Upper lobe of left lung (tissue), 6 donors: Measurements from ENCODE around the gene PTPRO. TPM values are rescaled to one million over a fixed set of nuclear protein-coding genes. Genes with fewer than 3 reads are reported as not detected.

ENCODE experiments used
- ATAC-seq, 2 donors: fragments of 200-7000 bp; cut with Tn5 transposase; one replicate each; pipeline ENCODE4 v1.9.1; 2022; ENCODE audit warnings: mild to moderate bottlenecking in 2 of 2, moderate library complexity in 2 of 2; ENCODE audit not compliant: low FRiP score in 2 of 2
- DNase-seq, 2 donors: peaks; one replicate each; pipeline ENCODE4 v3.0.0-alpha.2; 2019 to 2020
- H3K27ac ChIP-seq, 4 donors: fragments of 200-600 bp; sonication (generic); one replicate each; pipeline ENCODE4 v1.5.1; 2016 to 2019
- H3K27me3 ChIP-seq, 4 donors: fragments of 200-600 bp; sonication (generic); one replicate each; pipeline ENCODE4 v1.5.1; 2017 to 2019
- H3K36me3 ChIP-seq, 4 donors: fragments of 200-600 bp; sonication (generic); one replicate each; pipeline ENCODE4 v1.5.1; 2016 to 2019
- H3K4me1 ChIP-seq, 4 donors: fragments of 200-600 bp; sonication (generic); one replicate each; pipeline ENCODE4 v1.5.1; 2018 to 2019
- H3K4me3 ChIP-seq, 4 donors: fragments of 200-600 bp; sonication (generic); one replicate each; pipeline ENCODE4 v1.5.1; 2017 to 2019; ENCODE audit warnings: mild to moderate bottlenecking in 2 of 4, moderate library complexity in 1 of 4
- H3K9me3 ChIP-seq, 4 donors: fragments of 200-600 bp; sonication (generic); one replicate each; pipeline ENCODE4 v1.5.1; 2018 to 2019
- EP300 ChIP-seq, 4 donors: sonication (generic); formaldehyde crosslinking; IDR thresholded peaks; one replicate each; pipeline ENCODE4 v1.5.1; 2017; ENCODE audit warnings: antibody characterized with exemption in 4 of 4, control low read depth in 2 of 4
- POLR2A ChIP-seq, 4 donors: fragments of 450-650 bp; IDR thresholded peaks; one replicate each; pipeline ENCODE4 v1.5.1; 2016 to 2017; ENCODE audit warnings: antibody characterized with exemption in 4 of 4, mild to moderate bottlenecking in 2 of 4
- POLR2AphosphoS5 ChIP-seq, 2 donors: sonication (generic); formaldehyde crosslinking; IDR thresholded peaks; one replicate each; pipeline ENCODE4 v1.5.1; 2017; ENCODE audit warnings: antibody characterized with exemption in 2 of 2
- WGBS, 2 donors: methylation state at CpG; one replicate each; pipeline ENCODE4 v1.1.5; 2017 to 2018; 5-methylcytosine and 5-hydroxymethylcytosine counted together
- total RNA-seq, 6 donors: library from RNA; depleted of rRNA in 4 of 6; stranded (reverse); fragments of >200 nt in 4 of 6; gene quantifications; one replicate each; pipeline versions ENCODE4 v1.1.0 to v1.2.1, GENCODE V29; 2016 to 2021
- TF ChIP-seq, protein P1 (sequence below), 6 experiments: fragments of 450-650 bp in 4 of 6; fragments of 200-600 bp in 2 of 6; sonication (generic) in 2 of 6; IDR thresholded peaks; one replicate each; pipeline ENCODE4 v1.5.1; 2016 to 2019; ENCODE audit warnings: antibody characterized with exemption in 6 of 6
- donor health status: DM: no; HTN: no; CAD: no; lungs with moderate emphysema.
- donor health status: DM: no; HTN: yes; CAD: no; lungs with severe emphysema.

The PTPRO gene
- total RNA-seq, 6 donors from 2014 or later, result 3.6 to 19.0 (median 8.4) TPM

GRCh38 chr12:15541996-15542631, 219.8 kb downstream of the PTPRO start:
- Histone ChIP-seq H3K4me1 (peaks cover 0 to 3% (median 0%) of the 10 kb centered on the region in 4 donors), H3K9me3 (no peaks in the 10 kb centered on the region), H3K36me3 (no peaks in the 10 kb centered on the region), H3K27me3 (no peaks in the 10 kb centered on the region), H3K27ac (no peak overlapping the region), H3K4me3 (no peak overlapping the region)
- WGBS, 2 donors, result 89 to 94% methylated on average over 3 of the region's 3 CpGs
- TF ChIP-seq POLR2A (IDR thresholded peaks at IDR 0.05), result no peak
- no peak for TF ChIP-seq POLR2AphosphoS5 (IDR thresholded peaks at IDR 0.05)
- no peak for ATAC-seq
- DNase-seq, result no peak

DNA sequence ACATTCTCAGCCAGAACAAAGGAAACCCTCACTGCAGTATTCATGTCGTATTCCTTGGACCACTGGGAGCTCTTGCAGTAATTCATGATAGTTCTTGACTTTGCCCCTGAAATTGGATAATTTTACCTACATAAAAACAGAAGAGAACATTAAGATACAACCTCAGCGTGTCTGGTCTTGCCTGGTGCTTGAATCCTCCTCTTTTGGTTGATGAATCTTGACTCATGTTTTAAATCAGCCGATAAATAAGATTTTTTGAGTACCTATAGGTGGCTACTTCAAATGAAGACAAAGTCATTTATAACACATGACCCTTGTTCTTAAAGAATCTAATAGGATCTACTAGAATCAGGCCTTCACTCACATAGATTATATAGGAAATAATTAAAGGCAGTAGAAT, 221.0 kb downstream of the PTPRO start:
- 77 to 90% methylated on average over 3 of the region's 3 CpGs for WGBS, 2 donors
- TF ChIP-seq EP300 (IDR thresholded peaks at IDR 0.05) (no peak), POLR2A (IDR thresholded peaks at IDR 0.05) (no peak), POLR2AphosphoS5 (IDR thresholded peaks at IDR 0.05) (no peak)
- TF ChIP-seq, protein P1, sequence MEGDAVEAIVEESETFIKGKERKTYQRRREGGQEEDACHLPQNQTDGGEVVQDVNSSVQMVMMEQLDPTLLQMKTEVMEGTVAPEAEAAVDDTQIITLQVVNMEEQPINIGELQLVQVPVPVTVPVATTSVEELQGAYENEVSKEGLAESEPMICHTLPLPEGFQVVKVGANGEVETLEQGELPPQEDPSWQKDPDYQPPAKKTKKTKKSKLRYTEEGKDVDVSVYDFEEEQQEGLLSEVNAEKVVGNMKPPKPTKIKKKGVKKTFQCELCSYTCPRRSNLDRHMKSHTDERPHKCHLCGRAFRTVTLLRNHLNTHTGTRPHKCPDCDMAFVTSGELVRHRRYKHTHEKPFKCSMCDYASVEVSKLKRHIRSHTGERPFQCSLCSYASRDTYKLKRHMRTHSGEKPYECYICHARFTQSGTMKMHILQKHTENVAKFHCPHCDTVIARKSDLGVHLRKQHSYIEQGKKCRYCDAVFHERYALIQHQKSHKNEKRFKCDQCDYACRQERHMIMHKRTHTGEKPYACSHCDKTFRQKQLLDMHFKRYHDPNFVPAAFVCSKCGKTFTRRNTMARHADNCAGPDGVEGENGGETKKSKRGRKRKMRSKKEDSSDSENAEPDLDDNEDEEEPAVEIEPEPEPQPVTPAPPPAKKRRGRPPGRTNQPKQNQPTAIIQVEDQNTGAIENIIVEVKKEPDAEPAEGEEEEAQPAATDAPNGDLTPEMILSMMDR (IDR thresholded peaks at IDR 0.05), result no peak
- ATAC-seq, result no peak
- no peak overlapping the region for H3K4me3 ChIP-seq
- no peaks in the 10 kb centered on the region for H3K9me3 ChIP-seq
- no peaks in the 10 kb centered on the region for H3K36me3 ChIP-seq
- H3K4me1 ChIP-seq, result peaks cover 0 to 3% (median 0%) of the 10 kb centered on the region in 4 donors
- H3K27me3 ChIP-seq, result no peaks in the 10 kb centered on the region
- no peak for DNase-seq
- H3K27ac ChIP-seq, result no peak overlapping the region

DNA sequence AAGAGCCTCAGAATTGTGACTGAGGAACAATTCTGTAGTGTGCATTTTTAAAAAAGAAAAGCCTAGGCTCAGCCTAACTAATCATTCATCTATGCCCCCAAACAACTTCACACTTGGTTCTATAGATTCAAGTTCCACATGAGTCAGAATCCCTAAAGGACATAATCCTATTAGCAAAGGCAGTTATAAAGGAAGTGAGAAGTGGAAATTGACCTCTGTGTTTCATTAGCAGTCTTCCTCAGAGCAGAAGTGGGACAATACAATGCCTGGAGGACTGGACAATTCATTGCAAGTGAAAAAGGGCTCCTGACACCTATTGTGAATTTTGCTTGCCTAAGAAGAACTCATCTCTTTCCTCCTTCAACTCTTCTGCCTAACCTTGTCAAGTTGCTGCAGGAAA, 222.3 kb downstream of the PTPRO start:
- Histone ChIP-seq H3K27ac (peak overlapping the region in 3 of 4 donors; percentile 17 to 38 (median 28)), H3K9me3 (no peaks in the 10 kb centered on the region), H3K4me1 (peaks cover 0 to 3% (median 0%) of the 10 kb centered on the region in 4 donors), H3K4me3 (no peak overlapping the region), H3K27me3 (no peaks in the 10 kb centered on the region), H3K36me3 (no peaks in the 10 kb centered on the region)
- no peak for TF ChIP-seq POLR2AphosphoS5 (IDR thresholded peaks at IDR 0.05)
- TF ChIP-seq POLR2A (IDR thresholded peaks at IDR 0.05), result no peak
- TF ChIP-seq, protein P1 (IDR thresholded peaks at IDR 0.05), result no peak
- TF ChIP-seq EP300 (IDR thresholded peaks at IDR 0.05), result no peak
- peak in 1 of 2 donors; percentile 71 for ATAC-seq
- no peak for DNase-seq

GRCh38 chr12:15545334-15545733, 223.0 kb downstream of the PTPRO start:
- ATAC-seq, result peak in 1 of 2 donors; percentile 25
- H3K27ac ChIP-seq, result peak overlapping the region in 3 of 4 donors; percentile 28 to 69 (median 38)
- no peaks in the 10 kb centered on the region for H3K36me3 ChIP-seq
- no peak for DNase-seq
- H3K27me3 ChIP-seq, result no peaks in the 10 kb centered on the region
- TF ChIP-seq EP300 (IDR thresholded peaks at IDR 0.05) (no peak), POLR2A (IDR thresholded peaks at IDR 0.05) (no peak), POLR2AphosphoS5 (IDR thresholded peaks at IDR 0.05) (no peak)
- TF ChIP-seq, protein P1 (IDR thresholded peaks at IDR 0.05), result no peak
- peaks cover 0 to 3% (median 0%) of the 10 kb centered on the region in 4 donors for H3K4me1 ChIP-seq
- H3K4me3 ChIP-seq, result no peak overlapping the region
- no peaks in the 10 kb centered on the region for H3K9me3 ChIP-seq
- WGBS, 2 donors, result 78 to 85% methylated on average over 1 of the region's 1 CpG

DNA sequence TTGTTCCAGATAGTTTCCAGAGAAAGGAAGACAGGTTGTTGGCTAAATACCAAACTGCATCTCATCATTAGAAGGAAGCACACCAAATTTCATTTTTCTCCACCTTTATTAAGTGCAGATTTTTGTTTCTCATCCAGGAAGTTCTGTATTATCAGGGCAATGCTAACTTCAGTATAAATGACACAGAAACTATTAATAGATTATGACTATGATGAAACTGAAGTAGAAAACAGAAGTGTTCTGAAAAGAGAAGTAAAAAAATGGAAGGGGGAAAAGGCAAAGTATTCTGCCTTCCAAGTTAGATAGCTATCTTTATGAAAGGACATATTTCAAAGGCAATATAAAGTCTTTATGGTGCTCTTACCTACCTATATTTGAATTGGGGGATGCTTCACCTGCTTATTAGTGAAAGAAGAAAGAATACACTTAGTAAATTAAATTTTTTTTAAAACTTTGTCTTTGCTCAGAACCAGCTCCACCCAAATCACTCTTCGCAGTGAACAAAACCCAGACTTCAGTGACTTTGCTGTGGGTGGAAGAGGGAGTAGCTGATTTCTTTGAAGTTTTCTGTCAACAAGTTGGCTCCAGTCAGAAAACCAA, 223.9 kb downstream of the PTPRO start:
- Histone ChIP-seq H3K36me3 (no peaks in the 10 kb centered on the region), H3K4me3 (peak overlapping the region in 1 of 4 donors; percentile 21), H3K9me3 (no peaks in the 10 kb centered on the region), H3K27me3 (no peaks in the 10 kb centered on the region), H3K4me1 (peaks cover 0 to 3% (median 0%) of the 10 kb centered on the region in 4 donors), H3K27ac (peak overlapping the region; percentile 8 to 69 (median 56))
- WGBS, 2 donors, result 50 to 62% methylated on average over 1 of the region's 1 CpG
- DNase-seq (no peak), ATAC-seq (peak in 1 of 2 donors; percentile 70)
- TF ChIP-seq, protein P1 (IDR thresholded peaks at IDR 0.05), result no peak
- TF ChIP-seq POLR2A (IDR thresholded peaks at IDR 0.05) (peak in 1 of 4 donors; percentile 31), EP300 (IDR thresholded peaks at IDR 0.05) (no peak), POLR2AphosphoS5 (IDR thresholded peaks at IDR 0.05) (no peak)
